HG03159 (cell line): ENCODE data around the gene ANAPC15.

Experiments
- ATAC-seq: cut with Tn5 transposase; IDR thresholded peaks from one replicate; pipeline ENCODE4 v1.9.1; 2021; ENCODE audit warnings: mild to moderate bottlenecking, moderate library complexity; ENCODE audit not compliant: unreplicated experiment

The ANAPC15 gene

DNA sequence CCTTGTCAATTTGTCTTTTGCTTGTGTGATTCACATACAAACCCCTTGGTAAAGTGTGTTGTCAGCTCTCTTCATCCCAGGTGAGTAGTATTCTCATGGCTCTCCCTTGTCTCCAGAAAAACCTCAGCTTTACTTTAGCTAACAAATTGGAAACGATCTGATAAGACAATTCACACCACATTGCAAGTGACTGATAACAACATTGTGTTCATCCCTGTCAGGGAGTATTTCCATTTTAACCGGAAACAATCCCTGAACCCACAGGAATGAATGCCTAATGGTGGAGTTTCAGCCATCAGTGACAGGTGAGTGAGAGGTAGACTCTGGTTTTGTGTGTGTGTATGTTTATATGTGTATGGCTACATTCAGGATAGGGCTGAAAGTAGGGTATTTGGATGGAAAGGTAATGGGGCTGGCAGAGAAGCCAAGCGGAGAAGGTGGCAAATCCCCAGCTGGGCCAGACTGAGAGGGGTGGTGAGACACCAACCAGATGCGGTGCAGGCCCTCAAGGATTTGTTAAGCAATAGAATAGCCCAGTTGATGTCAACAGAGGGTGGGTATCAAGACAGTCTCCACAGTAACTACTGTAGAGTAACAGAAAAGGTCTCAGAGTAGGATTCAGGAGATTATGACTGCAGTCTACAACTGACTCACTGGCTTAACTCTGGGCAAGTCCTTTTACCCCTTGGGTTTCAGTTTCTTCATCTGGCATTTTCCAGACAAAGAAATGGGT, 24.3 kb downstream of the ANAPC15 start:
- no peak for ATAC-seq

DNA sequence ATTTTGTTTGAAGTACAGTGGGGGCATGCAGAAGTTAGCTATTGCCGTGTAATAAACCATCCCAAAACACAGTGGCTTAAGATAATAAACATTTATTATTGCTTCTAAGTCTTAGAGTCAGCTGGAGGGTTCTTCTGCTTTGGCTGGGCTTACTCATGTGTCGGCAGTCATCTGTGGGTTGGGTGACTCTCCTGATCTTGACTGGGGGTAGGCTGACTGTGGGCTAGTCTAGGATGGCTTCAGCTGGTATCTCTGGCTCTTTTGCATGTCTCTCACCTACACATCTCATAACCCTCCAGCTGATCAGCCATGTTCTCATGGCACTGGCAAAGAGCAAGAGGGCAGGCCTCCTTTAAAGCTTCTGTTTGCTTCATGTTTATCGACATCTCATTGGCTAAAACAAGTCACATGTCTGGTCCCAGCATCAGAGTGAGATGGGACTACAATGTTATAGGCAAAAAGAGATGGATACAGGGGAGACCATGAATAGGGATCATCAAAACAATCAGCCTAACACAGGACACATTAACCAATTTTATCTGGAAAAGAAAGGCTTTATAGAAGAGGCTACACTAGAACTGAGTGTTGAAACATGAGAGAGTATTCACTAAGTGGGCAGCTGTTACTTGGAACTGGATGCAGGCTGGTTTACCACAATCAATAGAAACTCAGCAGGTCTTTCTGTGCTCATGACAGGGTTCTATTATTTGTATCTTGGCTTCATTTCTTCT, 26.7 kb downstream of the ANAPC15 start:
- no peak for ATAC-seq

DNA sequence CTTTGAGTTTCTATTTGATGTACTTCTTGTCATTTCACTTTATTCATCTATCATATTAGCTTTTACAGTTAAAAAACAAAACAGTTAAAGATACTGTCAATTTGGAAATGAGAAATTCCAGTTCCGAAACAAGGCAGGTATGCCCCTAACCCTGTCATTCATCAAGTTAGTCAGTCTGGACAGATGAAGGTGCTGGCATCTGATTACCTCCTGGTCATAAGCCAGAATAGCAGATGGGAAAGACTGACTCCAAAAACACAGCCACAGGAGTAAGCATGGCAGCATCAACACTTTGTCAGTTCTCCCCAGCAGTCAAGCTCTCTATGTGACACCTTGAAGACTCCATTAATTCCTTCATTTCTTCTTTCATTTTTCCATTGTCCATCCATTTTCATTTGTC, 27.5 kb downstream of the ANAPC15 start:
- no peak for ATAC-seq

DNA sequence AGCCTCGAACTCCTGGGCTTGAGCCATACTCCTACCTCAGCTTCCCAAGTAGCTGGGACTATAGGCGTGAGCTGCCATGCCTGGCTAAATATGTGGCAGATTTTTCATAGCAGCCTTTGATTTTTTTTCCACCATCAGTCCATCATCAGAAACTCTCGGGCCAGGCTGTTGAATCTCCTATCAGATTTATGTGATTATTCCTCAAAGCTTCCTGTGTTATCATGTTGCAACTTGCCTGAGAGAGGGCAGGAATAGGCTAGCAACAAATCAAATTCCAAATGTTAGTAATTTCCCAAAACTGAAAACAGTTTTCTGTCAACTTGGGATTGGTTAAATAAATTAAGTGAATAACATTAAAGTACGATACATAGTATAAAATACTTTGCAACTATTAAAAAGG, 28.4 kb downstream of the ANAPC15 start:
- ATAC-seq = no peak

DNA sequence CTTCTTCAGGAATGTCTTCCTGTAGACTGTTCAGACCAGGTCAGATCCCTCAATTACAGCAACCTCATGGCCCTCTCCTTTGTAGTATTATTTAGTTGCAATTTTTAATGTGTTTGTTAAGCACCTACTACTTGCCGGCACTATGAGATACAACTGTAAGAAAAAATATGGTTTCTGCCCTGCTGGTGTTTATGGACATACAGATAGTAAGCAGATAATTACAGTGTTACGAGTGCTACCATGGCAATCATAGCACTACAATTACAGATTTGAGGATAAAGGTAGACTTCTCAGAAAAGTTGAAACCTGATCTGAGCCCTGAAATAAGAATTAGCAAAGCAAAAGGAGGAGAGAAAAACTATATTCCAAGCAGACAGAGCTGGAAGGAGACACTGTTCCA, 29.1 kb downstream of the ANAPC15 start:
- no peak for ATAC-seq

DNA sequence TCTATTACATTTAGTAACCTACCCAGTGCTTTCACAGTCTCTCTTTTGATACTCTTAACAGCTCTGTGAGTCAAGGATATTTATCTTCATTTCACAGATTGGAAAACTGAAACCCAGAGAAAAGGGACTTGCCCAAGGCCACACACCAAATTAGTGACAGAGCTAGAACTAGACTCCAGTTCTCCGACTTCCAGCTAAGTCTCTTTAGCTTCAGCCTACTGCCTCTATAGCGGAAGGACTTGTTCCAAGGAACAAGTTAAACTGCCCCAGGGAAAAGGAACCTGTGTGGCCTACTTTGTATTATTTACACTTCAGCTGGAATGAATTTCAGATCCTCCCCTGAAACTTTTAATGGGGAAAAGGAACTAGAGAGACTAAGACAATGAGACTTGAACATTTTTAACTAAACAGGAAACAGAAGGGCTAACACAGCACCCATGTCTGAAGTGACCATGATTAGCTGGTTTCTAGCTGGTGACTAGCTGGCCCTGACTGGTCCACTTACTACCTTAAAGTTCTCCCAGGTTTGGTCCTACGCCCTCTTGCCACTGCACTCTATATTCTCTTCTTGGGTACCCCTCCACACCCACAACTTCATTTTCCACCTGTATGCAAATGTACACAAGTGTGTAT, 30.6 kb downstream of the ANAPC15 start:
- no peak for ATAC-seq

DNA sequence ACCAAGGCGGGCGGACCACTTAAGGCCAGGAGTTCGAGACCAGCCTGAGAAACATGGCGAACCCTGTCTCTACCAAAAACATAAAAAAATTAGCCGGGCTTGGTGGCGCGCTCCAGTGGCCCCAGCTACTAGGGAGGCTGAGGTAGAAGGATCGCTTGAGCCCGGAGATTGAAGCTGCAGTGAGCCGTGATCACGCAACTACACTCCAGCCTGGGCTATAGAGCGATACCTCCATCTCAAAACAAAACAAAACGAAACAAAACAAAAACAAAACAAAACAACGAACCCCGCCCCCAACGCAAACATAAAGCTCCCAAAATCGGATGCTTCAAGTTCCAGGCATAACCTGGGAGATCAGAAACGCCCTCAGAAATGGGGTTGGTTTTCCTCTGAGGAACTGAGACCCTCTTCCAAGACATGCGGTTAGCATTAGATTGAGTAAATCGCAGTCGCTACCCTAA, 31.3 kb downstream of the ANAPC15 start:
- ATAC-seq = no peak

DNA sequence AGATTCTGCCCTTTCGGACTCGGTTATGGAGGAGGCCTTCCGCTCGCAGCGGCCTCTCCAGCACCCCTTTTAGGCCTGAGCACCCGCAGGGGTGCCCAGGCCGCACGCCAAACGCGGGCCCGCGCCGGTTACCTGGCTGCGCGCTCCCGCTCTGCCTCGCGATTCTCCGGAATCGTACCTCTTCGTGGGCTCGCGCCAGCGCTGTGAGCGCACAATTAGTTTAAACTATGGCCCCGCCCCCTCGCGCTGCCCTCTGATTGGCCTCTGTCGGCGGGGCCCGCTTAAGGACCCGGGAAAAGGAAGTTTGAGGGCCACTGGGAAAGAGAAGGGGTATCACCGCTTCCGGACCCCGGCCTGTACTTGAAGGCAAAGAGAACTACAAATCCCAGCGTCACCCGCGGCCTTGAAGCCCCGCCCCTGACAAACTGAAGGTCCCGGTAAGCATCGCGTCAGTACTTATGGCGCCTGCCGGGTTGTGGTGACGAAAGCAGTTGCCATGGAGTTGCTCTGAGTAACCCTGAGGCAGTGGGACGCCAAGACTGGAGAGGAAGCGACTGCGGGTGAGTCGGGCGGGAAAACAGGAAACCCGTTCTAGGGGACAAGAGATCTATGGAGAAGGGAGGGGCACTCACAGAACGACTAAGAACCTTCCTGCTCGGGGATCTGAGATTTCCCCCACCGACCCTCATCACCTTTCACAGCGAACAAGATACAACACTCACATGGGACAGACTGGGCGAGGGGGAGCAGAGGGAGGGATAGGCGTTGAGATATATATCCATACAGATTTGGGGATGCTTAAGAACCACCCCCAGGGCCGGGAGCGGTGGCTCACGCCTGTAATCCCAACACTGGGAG, 31.9 kb downstream of the ANAPC15 start, which contains the start of the genes LRRC51 and NUMA1:
Gene LRRC51 (plus strand): TSS at position 525 of the 858 bp plus-strand sequence. CDS start 8,234 bp downstream, outside the sequence.
Gene NUMA1 (minus strand): TSS at position 217 of the 858 bp plus-strand sequence. CDS start 44,599 bp downstream, outside the sequence.
- ATAC-seq = peak; percentile 93

DNA sequence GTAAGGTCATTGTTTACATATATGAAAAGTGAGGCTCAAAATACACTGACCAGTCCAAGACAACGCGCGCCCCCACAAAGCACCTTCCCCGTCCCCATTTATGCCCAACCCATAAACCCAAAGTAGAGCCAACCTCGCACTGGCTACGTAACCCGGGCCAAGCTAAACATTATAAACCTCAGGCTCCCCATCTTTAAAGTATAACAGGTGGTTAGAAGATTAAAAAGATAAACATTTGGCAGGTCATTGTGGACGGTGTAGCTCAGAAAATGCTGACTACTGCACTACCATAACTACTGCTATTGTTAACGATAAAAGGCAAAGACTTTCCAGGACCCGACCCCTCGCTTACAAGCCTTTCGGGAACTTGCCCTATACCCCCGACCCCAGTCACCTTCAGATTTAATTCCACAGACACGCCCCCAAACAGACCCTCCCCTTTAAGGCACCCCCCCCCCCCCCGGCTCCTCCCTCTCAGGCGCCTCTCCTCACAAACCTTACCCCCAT, 32.6 kb downstream of the ANAPC15 start:
- ATAC-seq = no peak

DNA sequence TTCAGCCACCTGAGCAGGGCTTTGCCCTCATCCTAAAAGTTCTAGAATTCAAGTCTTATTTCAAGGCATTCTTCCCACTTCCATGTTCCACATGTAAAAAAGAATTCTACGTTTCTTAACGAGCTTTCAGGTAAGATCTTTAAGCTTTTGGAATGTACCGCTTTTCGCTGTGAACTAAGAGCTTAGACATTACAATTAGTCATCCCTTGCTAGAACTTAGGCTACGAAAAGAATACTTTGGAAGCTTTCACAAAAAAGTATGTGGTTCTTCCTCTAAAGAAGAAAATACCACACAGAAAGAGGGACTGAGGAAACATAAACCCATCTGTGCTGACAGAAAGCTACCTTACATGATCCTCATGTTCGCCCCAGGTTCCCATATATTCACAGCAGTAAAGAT, 34.0 kb downstream of the ANAPC15 start:
- ATAC-seq = no peak

DNA sequence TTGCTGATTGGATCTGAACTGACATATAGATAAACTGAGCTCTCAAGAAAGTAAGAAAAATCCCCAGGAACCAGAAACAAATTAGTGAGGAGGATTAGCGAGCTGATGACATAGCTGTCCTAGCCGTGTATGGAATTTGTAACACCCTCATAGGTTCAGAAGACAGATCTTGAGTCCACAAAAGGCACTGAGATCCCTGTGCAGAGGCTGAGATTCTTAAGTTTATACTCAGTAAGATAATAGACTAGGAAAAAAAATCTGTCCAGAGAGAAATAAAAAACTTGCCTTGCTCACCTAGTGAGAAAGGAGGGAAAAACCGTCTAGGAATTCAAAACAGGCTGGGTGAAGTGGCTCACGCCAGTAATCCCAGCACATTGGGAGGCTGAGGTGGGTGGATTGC, 36.7 kb downstream of the ANAPC15 start:
- ATAC-seq = no peak

DNA sequence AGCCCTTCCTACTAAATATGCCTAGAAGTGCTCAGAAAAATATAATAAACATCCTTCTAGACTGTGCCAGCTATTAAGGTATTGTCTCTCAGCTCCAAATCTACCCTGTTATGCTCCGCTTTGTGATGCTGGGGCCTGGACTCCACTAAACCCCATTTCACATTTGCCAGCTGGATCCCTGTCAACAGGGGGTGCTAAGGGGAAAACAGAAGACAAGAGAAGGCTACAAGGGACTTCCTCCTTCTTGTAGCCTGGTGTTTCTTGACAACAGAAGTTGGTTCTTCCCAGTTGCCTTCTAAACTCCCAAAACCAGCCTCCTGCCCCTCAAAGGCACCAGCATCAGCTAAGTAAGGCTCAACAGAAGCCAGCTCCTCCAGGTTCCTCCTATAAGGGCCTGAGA, 37.4 kb downstream of the ANAPC15 start:
- no peak for ATAC-seq

DNA sequence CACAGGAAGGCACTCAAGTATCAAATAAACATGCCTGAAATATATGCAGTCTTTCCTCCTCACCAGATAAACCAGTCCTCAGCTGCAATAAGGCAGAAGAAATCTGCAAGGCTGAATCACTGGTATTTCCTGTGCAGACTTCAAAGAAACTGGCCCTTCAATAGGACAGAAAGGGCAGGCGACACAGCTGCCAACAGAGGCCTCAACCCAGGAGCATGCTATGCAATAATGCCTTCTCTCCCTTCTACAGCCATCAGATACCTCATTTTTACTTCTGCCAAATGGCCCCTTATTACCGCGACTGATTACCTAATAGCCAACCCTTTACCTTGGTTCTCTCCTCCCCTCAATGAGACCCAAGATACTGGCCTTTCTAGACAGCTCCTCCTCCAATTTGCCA, 40.1 kb downstream of the ANAPC15 start:
- ATAC-seq = no peak

DNA sequence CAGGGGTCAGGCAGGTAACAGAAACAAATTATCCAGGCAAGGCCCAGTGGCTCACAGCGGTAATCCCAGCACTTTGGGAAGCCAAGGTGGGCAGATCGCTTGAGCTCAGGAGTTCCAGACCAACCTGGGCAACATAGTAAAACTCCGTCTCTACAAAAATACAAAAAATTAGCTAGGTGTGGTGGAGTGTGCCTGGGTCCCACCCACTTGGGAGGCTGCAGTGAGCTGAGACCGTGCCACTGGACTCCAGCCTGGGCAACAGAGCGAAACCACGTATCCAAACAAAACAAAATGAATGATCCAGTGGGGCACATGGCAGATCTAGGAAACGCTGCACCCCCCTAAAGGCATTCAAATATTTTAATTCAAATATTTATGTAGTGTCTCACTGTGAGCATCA, 42.0 kb downstream of the ANAPC15 start:
- no peak for ATAC-seq

DNA sequence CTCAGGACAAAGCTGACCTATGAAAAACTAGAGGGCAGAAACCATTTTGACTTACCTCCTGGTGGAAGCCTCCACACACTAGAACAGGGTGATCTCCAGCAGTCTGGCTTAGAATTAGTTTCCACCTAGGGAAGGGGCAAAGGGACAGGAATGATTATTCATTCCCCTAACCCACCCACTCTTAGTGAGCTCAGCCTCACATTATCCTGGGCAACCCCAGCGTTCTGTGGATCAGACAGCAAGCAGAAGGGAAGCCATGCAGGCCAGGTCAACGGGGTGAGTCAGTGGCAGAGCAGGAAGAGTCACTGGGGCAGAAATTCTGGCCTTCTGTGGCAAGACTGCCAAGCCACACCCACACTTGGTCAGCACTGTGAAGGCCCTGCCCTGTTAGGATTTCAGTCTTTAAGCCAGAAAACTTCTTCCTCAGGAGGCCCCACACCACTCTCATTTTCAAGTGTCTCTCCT, 42.7 kb downstream of the ANAPC15 start:
- no peak for ATAC-seq

DNA sequence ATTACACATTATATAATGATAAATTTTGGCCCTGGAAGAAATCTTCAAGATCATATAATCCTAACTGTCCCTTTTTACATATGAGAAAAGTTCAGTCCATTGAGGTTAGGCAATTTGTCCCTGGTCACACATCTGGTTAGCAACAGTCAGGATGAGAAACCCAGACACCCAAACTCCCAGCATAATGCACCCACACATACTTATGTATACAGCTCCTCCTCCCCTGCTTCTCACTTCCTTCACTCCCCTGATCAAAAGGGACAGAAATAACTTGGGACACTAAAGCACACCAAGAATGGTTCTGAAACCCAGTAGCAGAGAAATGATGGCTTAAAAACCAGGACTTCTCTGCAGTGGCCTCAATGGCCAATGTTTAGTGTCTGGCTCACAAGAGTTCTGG, 43.3 kb downstream of the ANAPC15 start:
- ATAC-seq = no peak

DNA sequence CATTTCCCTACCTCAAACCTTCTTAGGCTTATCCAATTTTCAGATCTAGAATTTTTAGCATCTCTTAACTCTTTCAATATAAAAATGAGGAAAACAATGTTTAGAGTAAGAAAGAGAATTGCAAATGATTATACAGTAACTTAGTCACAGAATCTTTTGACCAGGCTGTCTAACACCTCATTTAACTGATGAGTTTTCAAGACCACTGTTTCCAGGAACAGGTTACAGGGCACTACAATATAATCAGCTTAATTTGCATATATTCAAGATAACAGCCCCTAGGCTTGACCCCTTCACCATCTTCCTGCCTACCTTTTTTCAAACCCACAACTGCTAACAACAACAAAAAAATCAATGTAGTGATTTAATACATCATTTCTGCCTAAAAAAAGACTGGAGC, 44.8 kb downstream of the ANAPC15 start:
- no peak for ATAC-seq

DNA sequence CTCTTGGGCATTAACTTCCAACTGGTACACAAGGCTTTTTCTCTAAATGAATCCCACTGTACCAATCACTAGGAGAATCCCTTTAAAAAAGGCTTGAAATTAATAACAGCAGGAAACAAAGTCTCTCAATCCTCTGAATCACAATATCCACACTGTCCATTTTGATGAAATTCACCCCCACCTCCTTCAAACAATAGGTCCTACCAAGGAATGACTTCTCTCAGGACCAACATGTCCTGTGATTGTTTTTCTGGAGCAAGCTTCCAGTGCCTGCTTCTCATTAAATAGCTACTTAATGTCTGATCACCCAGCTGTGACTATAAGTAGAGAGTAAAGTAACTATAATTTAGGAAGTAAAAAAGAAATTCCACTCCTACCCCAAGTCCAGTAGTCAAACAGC, 45.2 kb downstream of the ANAPC15 start:
- no peak for ATAC-seq

DNA sequence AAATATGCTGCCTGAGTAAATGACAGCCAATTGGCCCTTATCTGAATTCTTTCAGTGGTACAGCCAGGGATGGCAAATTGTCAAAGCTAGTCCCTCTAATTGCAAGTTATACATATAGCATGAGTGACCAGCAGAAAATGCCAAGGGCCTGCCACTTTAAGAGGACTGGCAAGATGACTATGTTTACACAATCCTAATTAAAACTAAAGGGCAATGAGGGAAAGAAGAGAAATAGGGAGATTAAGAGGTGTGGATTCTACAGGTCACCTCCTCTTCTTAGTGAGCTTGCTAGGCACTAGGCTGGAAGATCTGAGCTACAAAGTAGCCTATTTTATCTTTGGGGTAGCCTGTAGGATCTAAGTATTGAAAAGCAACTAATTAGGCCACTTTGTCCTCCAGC, 45.6 kb downstream of the ANAPC15 start:
- no peak for ATAC-seq

DNA sequence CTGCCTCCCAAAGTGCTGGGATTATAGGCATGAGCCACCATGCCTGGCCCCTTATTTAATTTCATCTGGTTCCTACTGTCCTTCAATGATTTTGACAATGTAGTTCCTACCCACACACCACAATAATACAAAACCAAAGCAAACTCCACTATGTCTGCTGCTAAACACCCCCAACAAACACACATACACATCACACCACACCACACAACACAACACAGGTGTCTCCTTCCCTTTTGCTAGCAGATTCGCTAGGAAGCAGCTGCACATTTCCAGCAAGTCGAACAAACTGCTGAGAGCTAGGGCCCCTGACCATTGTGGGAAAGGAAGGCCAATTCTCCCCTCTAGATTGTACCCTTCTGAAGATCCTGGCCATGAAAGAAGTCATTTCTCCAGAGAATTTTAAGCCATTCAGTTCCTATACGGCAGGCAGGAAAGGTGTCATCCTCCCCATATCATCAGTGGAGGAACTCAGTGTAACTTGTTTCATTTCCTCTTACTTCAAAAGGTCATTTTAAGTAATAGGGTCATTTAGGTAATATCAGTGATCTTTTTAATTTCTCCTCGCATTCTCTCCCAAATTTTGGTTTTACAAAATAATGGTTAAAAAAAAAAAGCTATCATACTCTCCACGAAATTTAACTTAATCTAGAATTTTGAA, 50.6 kb downstream of the ANAPC15 start:
- ATAC-seq = no peak
